Spinal cord (tissue), 10 donors: ENCODE data around the gene EDEM2. TPM values are rescaled to one million over a fixed set of nuclear protein-coding genes. Genes with fewer than 3 reads are reported as not detected.
"Not testable (repeated sequence)": the region's sequence is repeated elsewhere in the genome, so short reads cannot be mapped to it uniquely, and the experiment has no call there.

Experiments used
- DNase-seq, 6 donors: peaks; one replicate each; pipeline versions ENCODE4 v3.0.0 to v3.0.0-alpha.2; 2013 to 2015; ENCODE audit warnings: low spot score in 6 of 6, low read depth in 4 of 6
- H3K27ac ChIP-seq: one replicate; pipeline ENCODE4 v1.5.1; 2013; ENCODE audit warnings: low read depth, low read length, control low read depth
- H3K27me3 ChIP-seq: one replicate; pipeline ENCODE4 v1.6.1; 2013; ENCODE audit warnings: low read length; ENCODE audit not compliant: control insufficient read depth, insufficient read depth
- H3K36me3 ChIP-seq: one replicate; pipeline ENCODE4 v1.6.1; 2013; ENCODE audit warnings: low read length; ENCODE audit not compliant: control insufficient read depth, insufficient read depth
- H3K4me1 ChIP-seq: one replicate; pipeline ENCODE4 v1.6.1; 2013; ENCODE audit warnings: low read length; ENCODE audit not compliant: control insufficient read depth, insufficient read depth
- H3K4me3 ChIP-seq: one replicate; pipeline ENCODE4 v1.5.1; 2013; ENCODE audit warnings: low read depth, low read length, control low read depth
- H3K9me3 ChIP-seq: one replicate; pipeline ENCODE4 v1.6.1; 2013; ENCODE audit warnings: low read length; ENCODE audit not compliant: control insufficient read depth, insufficient read depth
- WGBS: methylation state at CpG from one replicate; pipeline ENCODE4 v1.1.5; 2013; ENCODE audit warnings: missing lambda C conversion rate; ENCODE audit not compliant: insufficient coverage; 5-methylcytosine and 5-hydroxymethylcytosine counted together
- polyA plus RNA-seq, 2 donors: library from polyadenylated mRNA; unstranded; fragments of 120-200 nt; gene quantifications; one replicate each; pipeline ENCODE4 v1.2.1, GENCODE V29; 2013; ENCODE audit not compliant: insufficient read length in 2 of 2
- total RNA-seq, 2 donors: library from RNA; depleted of rRNA in 1 of 2; stranded (reverse); fragments of 120-200 nt in 1 of 2; fragments of >200 nt in 1 of 2; gene quantifications; one replicate each; pipeline versions ENCODE4 v1.2.3 to v1.2.4, GENCODE V29; 2013 to 2014
- donor health status: healthy.

EDEM2 gene
- total and polyA plus RNA-seq, 4 donors = 11.6 to 17.4 (median 15.3) TPM

- peak overlapping the region; percentile 38 for H3K4me3 ChIP-seq
These were observed 24.3 kb upstream of the EDEM2 start for GRCh38 chr20:35171438-35171752.

GRCh38 chr20:35168701-35169409, 21.7 kb upstream of the EDEM2 start:
- H3K27ac ChIP-seq, H3K9me3 ChIP-seq, H3K27me3 ChIP-seq, H3K36me3 ChIP-seq, H3K4me3 ChIP-seq: not testable (repeated sequence)
- DNase-seq = peak in 1 of 6 donors; percentile 49
- no CpG with 5 or more reads among the region's 4 CpGs for WGBS
- H3K4me1 ChIP-seq = peaks cover 17% of the 10 kb centered on the region

More at GRCh38 chr20:35171438-35171752, 24.3 kb upstream of the EDEM2 start:
- Histone ChIP-seq H3K9me3 (no peaks in the 10 kb centered on the region), H3K27me3 (peaks cover 3% of the 10 kb centered on the region), H3K4me1 (peaks cover 19% of the 10 kb centered on the region), H3K36me3 (peaks cover 4% of the 10 kb centered on the region), H3K27ac (no peak overlapping the region)
- no peak for DNase-seq
- WGBS = no CpG with 5 or more reads among the region's 1 CpG

GRCh38 chr20:35167787-35168186, 20.7 kb upstream of the EDEM2 start:
- peaks cover 17% of the 10 kb centered on the region for H3K4me1 ChIP-seq
- H3K9me3 ChIP-seq = no peaks in the 10 kb centered on the region
- H3K4me3 ChIP-seq = no peak overlapping the region
- H3K27ac ChIP-seq = no peak overlapping the region
- WGBS = no CpG with 5 or more reads among the region's 1 CpG
- no peak for DNase-seq
- H3K27me3 ChIP-seq = peaks cover 3% of the 10 kb centered on the region
- no peaks in the 10 kb centered on the region for H3K36me3 ChIP-seq

- WGBS = 8% methylated on average over 4 of the region's 5 CpGs
- Histone ChIP-seq H3K4me1 (peaks cover 9% of the 10 kb centered on the region), H3K27ac (no peak overlapping the region), H3K4me3 (no peak overlapping the region), H3K9me3 (no peaks in the 10 kb centered on the region), H3K36me3 (no peaks in the 10 kb centered on the region), H3K27me3 (no peaks in the 10 kb centered on the region)
- DNase-seq = peak in 2 of 6 donors; percentile 26 to 55
These were observed 19.2 kb upstream of the EDEM2 start for GRCh38 chr20:35166242-35166830.

- WGBS = 43% methylated on average over 2 of the region's 4 CpGs
- no peak for DNase-seq
- peaks cover 9% of the 10 kb centered on the region for H3K4me1 ChIP-seq
- no peaks in the 10 kb centered on the region for H3K27me3 ChIP-seq
- no peaks in the 10 kb centered on the region for H3K36me3 ChIP-seq
- no peak overlapping the region for H3K27ac ChIP-seq
- H3K9me3 ChIP-seq = no peaks in the 10 kb centered on the region
- no peak overlapping the region for H3K4me3 ChIP-seq
These were observed 18.4 kb upstream of the EDEM2 start for GRCh38 chr20:35165221-35166185.

- H3K4me3 ChIP-seq, H3K9me3 ChIP-seq: not testable (repeated sequence)
These were observed 17.4 kb upstream of the EDEM2 start for GRCh38 chr20:35164531-35164930.

GRCh38 chr20:35160341-35160740, 13.2 kb upstream of the EDEM2 start:
- not testable (repeated sequence) for H3K36me3 ChIP-seq, H3K4me1 ChIP-seq, DNase-seq, H3K27ac ChIP-seq, H3K9me3 ChIP-seq, H3K4me3 ChIP-seq, H3K27me3 ChIP-seq
- WGBS = 94% methylated on average over 5 of the region's 5 CpGs

More at GRCh38 chr20:35164531-35164930, 17.4 kb upstream of the EDEM2 start:
- H3K27ac ChIP-seq, H3K36me3 ChIP-seq, DNase-seq, H3K27me3 ChIP-seq, H3K4me1 ChIP-seq: not testable (repeated sequence)

GRCh38 chr20:35156978-35157377, 9.8 kb upstream of the EDEM2 start:
- Histone ChIP-seq H3K4me1 (no peaks in the 10 kb centered on the region), H3K36me3 (no peaks in the 10 kb centered on the region), H3K4me3 (no peak overlapping the region), H3K27me3 (no peaks in the 10 kb centered on the region), H3K9me3 (no peaks in the 10 kb centered on the region), H3K27ac (no peak overlapping the region)
- DNase-seq = no peak
- WGBS = 92% methylated on average over 2 of the region's 6 CpGs

GRCh38 chr20:35155936-35156335, 8.8 kb upstream of the EDEM2 start:
- H3K36me3 ChIP-seq = no peaks in the 10 kb centered on the region
- H3K27ac ChIP-seq = no peak overlapping the region
- H3K27me3 ChIP-seq = no peaks in the 10 kb centered on the region
- no CpG with 5 or more reads among the region's 2 CpGs for WGBS
- H3K4me3 ChIP-seq = no peak overlapping the region
- no peak for DNase-seq
- no peaks in the 10 kb centered on the region for H3K4me1 ChIP-seq
- no peaks in the 10 kb centered on the region for H3K9me3 ChIP-seq
